Activated CD8-positive, alpha-beta memory T cell treated with anti-CD3 and anti-CD28 coated beads, Interleukin-2, amount 10 ng/mL, durations not matched to agents 7 days and 5 days (primary cell): ENCODE measurements around the gene PBX1. TPM values are rescaled to one million over a fixed set of nuclear protein-coding genes. Genes with fewer than 3 reads are reported as not detected.

Source experiments
- ATAC-seq: fragments of 150-1000 bp; cut with Tn5 transposase; one replicate; pipeline ENCODE4 v1.10.0; 2021; ENCODE audit warnings: moderate library complexity
- CTCF ChIA-PET: fragments of 350-600 bp; sonication (Branson Sonifier 250); formaldehyde crosslinking; loops from one replicate; lab custom pipeline; 2021; ENCODE audit warnings: antibody characterized with exemption; lab: Charles Lee
- DNase-seq: peaks from one replicate; pipeline ENCODE4 v3.0.0-alpha.2; 2020
- H3K27ac Mint-ChIP-seq: one replicate; pipeline ENCODE4 v1.8.0; 2021; ENCODE audit warnings: mild to moderate bottlenecking, mixed read lengths
- H3K27me3 Mint-ChIP-seq: one replicate; pipeline ENCODE4 v1.8.0; 2021; ENCODE audit warnings: mixed read lengths
- H3K36me3 Mint-ChIP-seq: one replicate; pipeline ENCODE4 v1.8.0; 2021; ENCODE audit warnings: mild to moderate bottlenecking, mixed read lengths
- H3K4me1 Mint-ChIP-seq: one replicate; pipeline ENCODE4 v1.8.0; 2021; ENCODE audit warnings: mixed read lengths
- H3K4me3 Mint-ChIP-seq: one replicate; pipeline ENCODE4 v1.8.0; 2021; ENCODE audit warnings: mild to moderate bottlenecking, moderate library complexity, mixed read lengths
- H3K9me3 Mint-ChIP-seq: one replicate; pipeline ENCODE4 v1.8.0; 2022; ENCODE audit warnings: low read depth, mixed read lengths
- total RNA-seq, 2 experiments: library from RNA; stranded (reverse); gene quantifications; one replicate each; pipeline ENCODE4 v1.2.3, GENCODE V29; 2021

PBX1 gene
- total RNA-seq, 2 experiments from 2014 or later, result not detected

GRCh38 chr1:164746632-164747031 lies 187.6 kb downstream of the PBX1 start:
- DNase-seq, result no peak
- no peaks in the 10 kb centered on the region for H3K4me1 Mint-ChIP-seq
- H3K36me3 Mint-ChIP-seq, result no peaks in the 10 kb centered on the region
- no peaks in the 10 kb centered on the region for H3K27me3 Mint-ChIP-seq
- H3K9me3 Mint-ChIP-seq, result peaks cover 2% of the 10 kb centered on the region
- H3K4me3 Mint-ChIP-seq, result no peak overlapping the region
- no peak for ATAC-seq
- CTCF ChIA-PET, result no interaction called here
- no peak overlapping the region for H3K27ac Mint-ChIP-seq

GRCh38 chr1:164748253-164748899 lies 189.4 kb downstream of the PBX1 start:
- no peaks in the 10 kb centered on the region for H3K36me3 Mint-ChIP-seq
- no peaks in the 10 kb centered on the region for H3K4me1 Mint-ChIP-seq
- ATAC-seq (no peak), DNase-seq (no peak)
- H3K4me3 Mint-ChIP-seq, result no peak overlapping the region
- H3K9me3 Mint-ChIP-seq, result peaks cover 2% of the 10 kb centered on the region
- H3K27ac Mint-ChIP-seq, result no peak overlapping the region
- CTCF ChIA-PET, result no interaction called here
- no peaks in the 10 kb centered on the region for H3K27me3 Mint-ChIP-seq

DNA sequence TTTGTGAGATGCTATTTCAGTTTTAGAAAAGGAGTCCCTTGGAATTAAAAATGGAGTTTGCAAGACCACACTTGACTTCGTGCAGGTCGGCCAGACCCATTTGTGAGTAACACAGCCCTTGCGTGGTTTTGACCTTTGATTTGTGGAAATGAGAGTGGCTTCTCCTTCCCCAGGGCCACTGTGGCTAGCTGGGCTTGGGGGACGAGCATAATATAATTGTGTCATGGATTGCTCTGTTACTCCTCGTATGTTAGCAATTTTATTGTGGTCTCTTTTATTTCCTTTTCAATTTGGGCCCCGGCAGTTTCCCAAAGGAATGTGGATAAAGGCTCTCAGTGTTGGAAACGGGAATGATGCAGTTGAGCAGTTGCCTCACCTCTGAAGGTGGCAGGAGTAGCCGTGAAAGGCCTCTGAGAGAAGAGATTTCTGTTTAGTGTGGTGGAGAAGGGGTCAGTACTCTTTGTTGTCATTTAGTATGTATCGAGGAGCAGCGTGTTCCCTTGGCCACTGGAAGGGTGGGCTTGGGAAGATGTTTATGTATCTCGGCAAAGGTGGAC lies 194.6 kb downstream of the PBX1 start:
- ATAC-seq, result no peak
- no peaks in the 10 kb centered on the region for H3K4me1 Mint-ChIP-seq
- no peaks in the 10 kb centered on the region for H3K36me3 Mint-ChIP-seq

GRCh38 chr1:164754088-164754600 lies 195.2 kb downstream of the PBX1 start:
- no peak overlapping the region for H3K27ac Mint-ChIP-seq
- CTCF ChIA-PET, result no interaction called here
- ATAC-seq (no peak), DNase-seq (no peak)
- no peaks in the 10 kb centered on the region for H3K36me3 Mint-ChIP-seq
- no peak overlapping the region for H3K4me3 Mint-ChIP-seq
- no peaks in the 10 kb centered on the region for H3K27me3 Mint-ChIP-seq
- H3K4me1 Mint-ChIP-seq, result no peaks in the 10 kb centered on the region
- H3K9me3 Mint-ChIP-seq, result no peaks in the 10 kb centered on the region

More for the DNA sequence above, 194.6 kb downstream of the PBX1 start:
- Mint-ChIP-seq H3K27ac (no peak overlapping the region), H3K9me3 (no peaks in the 10 kb centered on the region), H3K4me3 (no peak overlapping the region), H3K27me3 (no peaks in the 10 kb centered on the region)
- no peak for DNase-seq
- CTCF ChIA-PET, result no interaction called here

- no peak overlapping the region for H3K27ac Mint-ChIP-seq
- H3K4me1 Mint-ChIP-seq, result no peaks in the 10 kb centered on the region
- CTCF ChIA-PET, result no interaction called here
- no peak for DNase-seq
- no peaks in the 10 kb centered on the region for H3K9me3 Mint-ChIP-seq
- H3K4me3 Mint-ChIP-seq, result no peak overlapping the region
- ATAC-seq, result no peak
- no peaks in the 10 kb centered on the region for H3K36me3 Mint-ChIP-seq
- H3K27me3 Mint-ChIP-seq, result no peaks in the 10 kb centered on the region
These were observed 196.7 kb downstream of the PBX1 start for GRCh38 chr1:164755690-164756089.

DNA sequence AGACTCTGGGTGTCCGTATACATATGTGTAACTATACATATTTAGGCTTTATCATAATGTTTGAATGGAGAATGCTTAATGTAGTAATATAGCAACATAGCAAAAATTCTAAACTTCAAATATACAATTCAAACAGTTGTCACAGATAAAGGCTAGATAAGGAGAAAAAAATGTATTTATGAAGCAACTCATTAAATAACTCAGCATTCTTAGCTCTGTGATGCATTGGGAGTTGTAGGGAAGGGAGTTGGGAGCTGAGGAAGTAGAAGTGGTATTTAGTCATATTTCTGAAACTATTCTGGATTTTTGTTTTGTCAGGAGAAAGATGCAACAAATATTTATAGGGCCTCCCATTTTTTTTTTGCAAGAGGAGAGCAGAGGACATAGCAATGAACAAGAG lies 197.8 kb downstream of the PBX1 start:
- H3K9me3 Mint-ChIP-seq, result no peaks in the 10 kb centered on the region
- no peak overlapping the region for H3K27ac Mint-ChIP-seq
- CTCF ChIA-PET, result interaction anchor here (1.1 kb wide), 1 partner anchor 30 kb away, joined by 3 read pairs; no protein-coding TSS in a partner anchor

DNA sequence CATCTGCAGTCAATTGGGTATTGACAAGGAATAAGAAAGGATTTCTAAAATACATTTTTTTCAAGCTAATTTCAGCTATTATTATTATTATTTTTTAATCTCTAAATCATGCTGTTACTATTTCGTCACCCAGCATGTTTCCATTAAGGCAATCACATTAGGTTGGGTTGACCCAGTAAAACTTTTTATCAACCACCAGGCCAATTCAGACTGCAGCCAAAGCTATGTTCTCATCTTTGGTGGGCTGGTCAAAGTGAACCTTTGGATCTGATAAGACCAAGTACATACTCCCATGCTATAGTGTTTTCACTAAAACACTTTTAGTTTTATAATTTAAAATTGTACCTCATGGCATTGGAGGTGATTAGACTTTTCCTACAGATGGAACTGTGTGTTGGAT lies 198.6 kb downstream of the PBX1 start:
- Mint-ChIP-seq H3K27me3 (no peaks in the 10 kb centered on the region), H3K4me1 (no peaks in the 10 kb centered on the region), H3K36me3 (no peaks in the 10 kb centered on the region), H3K9me3 (no peaks in the 10 kb centered on the region), H3K27ac (no peak overlapping the region), H3K4me3 (no peak overlapping the region)
- CTCF ChIA-PET, result no interaction called here
- DNase-seq, result no peak
- no peak for ATAC-seq

More for the DNA sequence above, 197.8 kb downstream of the PBX1 start:
- H3K27me3 Mint-ChIP-seq, result no peaks in the 10 kb centered on the region
- no peaks in the 10 kb centered on the region for H3K36me3 Mint-ChIP-seq
- ATAC-seq (no peak), DNase-seq (no peak)
- no peaks in the 10 kb centered on the region for H3K4me1 Mint-ChIP-seq
- no peak overlapping the region for H3K4me3 Mint-ChIP-seq

DNA sequence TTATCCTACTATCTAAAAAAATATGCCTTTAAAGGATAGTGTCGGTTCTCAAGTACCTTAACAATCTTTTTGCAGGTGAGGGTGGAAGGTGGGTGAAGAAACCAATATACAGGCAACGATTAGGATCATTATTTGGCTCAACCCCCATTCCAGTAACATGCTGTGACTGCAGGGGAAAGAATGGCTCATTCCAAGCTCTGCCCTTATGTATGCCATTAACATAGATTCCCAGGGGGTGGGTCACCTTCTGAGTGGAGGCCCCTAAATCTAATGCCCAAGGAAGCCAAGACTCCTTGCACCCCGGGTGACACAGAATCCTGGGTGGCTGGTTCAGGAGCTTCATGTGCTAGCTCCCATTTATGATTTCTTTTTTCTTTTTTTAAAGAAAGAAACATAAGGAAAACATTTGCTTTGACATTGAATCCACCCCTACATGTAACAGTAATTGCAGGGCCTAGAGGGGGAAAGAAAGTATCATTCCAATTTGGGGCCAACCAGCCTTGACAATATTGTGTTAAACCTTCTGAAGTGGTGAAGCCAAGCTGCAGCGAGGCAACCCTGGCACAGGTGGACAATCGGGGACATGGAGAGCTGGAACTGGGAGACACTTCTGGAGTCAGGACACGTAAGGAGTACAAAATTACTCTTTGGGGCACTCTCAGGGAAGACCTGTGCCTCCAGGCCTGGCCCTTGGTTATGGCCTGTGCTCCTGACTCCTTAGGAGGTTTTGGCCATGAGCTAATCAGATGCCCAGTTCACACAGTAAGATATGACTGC lies 200.3 kb downstream of the PBX1 start:
- Mint-ChIP-seq H3K36me3 (no peaks in the 10 kb centered on the region), H3K9me3 (no peaks in the 10 kb centered on the region), H3K27ac (no peak overlapping the region), H3K4me1 (no peaks in the 10 kb centered on the region), H3K27me3 (no peaks in the 10 kb centered on the region), H3K4me3 (no peak overlapping the region)
- DNase-seq (no peak), ATAC-seq (no peak)
- CTCF ChIA-PET, result no interaction called here

GRCh38 chr1:164759979-164760469 lies 201.0 kb downstream of the PBX1 start:
- ATAC-seq, result no peak
- Mint-ChIP-seq H3K36me3 (no peaks in the 10 kb centered on the region), H3K4me1 (no peaks in the 10 kb centered on the region), H3K27me3 (no peaks in the 10 kb centered on the region), H3K9me3 (no peaks in the 10 kb centered on the region), H3K27ac (no peak overlapping the region), H3K4me3 (no peak overlapping the region)
- no peak for DNase-seq
- CTCF ChIA-PET, result no interaction called here

GRCh38 chr1:164760569-164760968 lies 201.6 kb downstream of the PBX1 start:
- ATAC-seq, result no peak
- Mint-ChIP-seq H3K27me3 (no peaks in the 10 kb centered on the region), H3K9me3 (no peaks in the 10 kb centered on the region), H3K36me3 (no peaks in the 10 kb centered on the region), H3K4me3 (no peak overlapping the region), H3K4me1 (no peaks in the 10 kb centered on the region), H3K27ac (no peak overlapping the region)
- CTCF ChIA-PET, result no interaction called here
- DNase-seq, result no peak

GRCh38 chr1:164761009-164761408 lies 202.0 kb downstream of the PBX1 start:
- Mint-ChIP-seq H3K36me3 (no peaks in the 10 kb centered on the region), H3K4me3 (no peak overlapping the region), H3K4me1 (no peaks in the 10 kb centered on the region), H3K27ac (no peak overlapping the region), H3K27me3 (no peaks in the 10 kb centered on the region), H3K9me3 (no peaks in the 10 kb centered on the region)
- DNase-seq, result no peak
- CTCF ChIA-PET, result no interaction called here
- no peak for ATAC-seq

GRCh38 chr1:164763098-164763497 lies 204.1 kb downstream of the PBX1 start:
- Mint-ChIP-seq H3K9me3 (no peaks in the 10 kb centered on the region), H3K36me3 (no peaks in the 10 kb centered on the region), H3K27me3 (no peaks in the 10 kb centered on the region), H3K27ac (no peak overlapping the region), H3K4me1 (no peaks in the 10 kb centered on the region), H3K4me3 (no peak overlapping the region)
- CTCF ChIA-PET, result interaction anchor here (0.9 kb wide), 1 partner anchor 24 kb away, joined by 3 read pairs; no protein-coding TSS in a partner anchor
- no peak for DNase-seq
- ATAC-seq, result no peak

GRCh38 chr1:164764333-164764732 lies 205.3 kb downstream of the PBX1 start:
- no peaks in the 10 kb centered on the region for H3K27me3 Mint-ChIP-seq
- no peaks in the 10 kb centered on the region for H3K4me1 Mint-ChIP-seq
- DNase-seq (no peak), ATAC-seq (no peak)
- H3K4me3 Mint-ChIP-seq, result no peak overlapping the region
- CTCF ChIA-PET, result no interaction called here
- no peaks in the 10 kb centered on the region for H3K9me3 Mint-ChIP-seq
- H3K36me3 Mint-ChIP-seq, result no peaks in the 10 kb centered on the region
- no peak overlapping the region for H3K27ac Mint-ChIP-seq
